ENCODE data around the gene C4orf51. TPM values are rescaled to one million over a fixed set of nuclear protein-coding genes. Genes with fewer than 3 reads are reported as not detected.

Gene C4orf51
- total RNA-seq, 1 experiment from 2014 or later: not detected

- H3K9ac ChIP-seq (ENCODE audit: low read length): no peak overlapping the region
- peaks cover 16% of the 10 kb centered on the region; the same call in 1 of the 2 replicates for H3K36me3 ChIP-seq (ENCODE audit: low read depth, low read length)
- H3K9me3 ChIP-seq (ENCODE audit: low read length): no peaks in the 10 kb centered on the region
- ChIA-PET POLR2A (ENCODE audit: unreplicated experiment) (no interaction called here), CTCF (no interaction called here)
- H3K27ac ChIP-seq (ENCODE audit: low read length): no peak overlapping the region
- TF ChIP-seq, protein P1, sequence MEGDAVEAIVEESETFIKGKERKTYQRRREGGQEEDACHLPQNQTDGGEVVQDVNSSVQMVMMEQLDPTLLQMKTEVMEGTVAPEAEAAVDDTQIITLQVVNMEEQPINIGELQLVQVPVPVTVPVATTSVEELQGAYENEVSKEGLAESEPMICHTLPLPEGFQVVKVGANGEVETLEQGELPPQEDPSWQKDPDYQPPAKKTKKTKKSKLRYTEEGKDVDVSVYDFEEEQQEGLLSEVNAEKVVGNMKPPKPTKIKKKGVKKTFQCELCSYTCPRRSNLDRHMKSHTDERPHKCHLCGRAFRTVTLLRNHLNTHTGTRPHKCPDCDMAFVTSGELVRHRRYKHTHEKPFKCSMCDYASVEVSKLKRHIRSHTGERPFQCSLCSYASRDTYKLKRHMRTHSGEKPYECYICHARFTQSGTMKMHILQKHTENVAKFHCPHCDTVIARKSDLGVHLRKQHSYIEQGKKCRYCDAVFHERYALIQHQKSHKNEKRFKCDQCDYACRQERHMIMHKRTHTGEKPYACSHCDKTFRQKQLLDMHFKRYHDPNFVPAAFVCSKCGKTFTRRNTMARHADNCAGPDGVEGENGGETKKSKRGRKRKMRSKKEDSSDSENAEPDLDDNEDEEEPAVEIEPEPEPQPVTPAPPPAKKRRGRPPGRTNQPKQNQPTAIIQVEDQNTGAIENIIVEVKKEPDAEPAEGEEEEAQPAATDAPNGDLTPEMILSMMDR (conservative IDR thresholded peaks at IDR 0.05; ENCODE audit: low read depth, low read length): no peak
- TF ChIP-seq EZH2phosphoT487 (IDR thresholded peaks at IDR 0.05; ENCODE audit: borderline replicate concordance, low read length) (no peak), EZH2 (IDR thresholded peaks at IDR 0.05; ENCODE audit: low read length, unreplicated experiment) (no peak)
- no peaks in the 10 kb centered on the region for H4K20me1 ChIP-seq (ENCODE audit: low read length)
- H3K9me2 ChIP-seq (replicated peaks; ENCODE audit: low read length): no peaks in the 10 kb centered on the region
- no peak overlapping the region for H3K4me3 ChIP-seq (ENCODE audit: low read length)
- H3K4me1 ChIP-seq (ENCODE audit: insufficient read depth, low read length): peaks cover 25% of the 10 kb centered on the region
- H3F3A ChIP-seq (ENCODE audit: low read length, unreplicated experiment): no peaks in the 10 kb centered on the region
- BruUV-seq (replicated peaks): no TSS peak
- no peaks in the 10 kb centered on the region for H3K27me3 ChIP-seq (ENCODE audit: low read length)
- H2AFZ ChIP-seq (ENCODE audit: low read length): no peak overlapping the region
- DNase-seq: no peak
- intact Hi-C loops (cut with micrococcal nuclease): no loop called here
- ATAC-seq: no peak
- H3K4me2 ChIP-seq (ENCODE audit: low read length): no peak overlapping the region
- H3K79me2 ChIP-seq (ENCODE audit: low read length): no peaks in the 10 kb centered on the region
These were observed 99.4 kb downstream of the C4orf51 start for GRCh38 chr4:145779319-145779801.

GRCh38 chr4:145781351-145781750, 101.4 kb downstream of the C4orf51 start:
- Histone ChIP-seq H4K20me1 (ENCODE audit: low read length) (no peaks in the 10 kb centered on the region), H3F3A (ENCODE audit: low read length, unreplicated experiment) (no peaks in the 10 kb centered on the region), H2AFZ (ENCODE audit: low read length) (no peak overlapping the region), H3K9me2 (replicated peaks; ENCODE audit: low read length) (no peaks in the 10 kb centered on the region), H3K36me3 (ENCODE audit: low read depth, low read length) (peaks cover 10% of the 10 kb centered on the region; the same call in 1 of the 2 replicates), H3K4me2 (ENCODE audit: low read length) (no peak overlapping the region), H3K79me2 (ENCODE audit: low read length) (no peaks in the 10 kb centered on the region), H3K27me3 (ENCODE audit: low read length) (no peaks in the 10 kb centered on the region), H3K4me3 (ENCODE audit: low read length) (no peak overlapping the region), H3K9me3 (ENCODE audit: low read length) (no peaks in the 10 kb centered on the region), H3K9ac (ENCODE audit: low read length) (no peak overlapping the region), H3K4me1 (ENCODE audit: insufficient read depth, low read length) (peaks cover 37% of the 10 kb centered on the region), H3K27ac (ENCODE audit: low read length) (no peak overlapping the region)
- intact Hi-C loops (cut with micrococcal nuclease): loop anchor here (5.0 kb wide), 1 partner anchor 156 kb away; the partner anchor contains the start of gene ZNF827
- CTCF ChIA-PET: no interaction called here
- TF ChIP-seq EZH2 (IDR thresholded peaks at IDR 0.05; ENCODE audit: low read length, unreplicated experiment): no peak
- TF ChIP-seq EZH2phosphoT487 (IDR thresholded peaks at IDR 0.05; ENCODE audit: borderline replicate concordance, low read length): no peak
- DNase-seq (peak; percentile 27), ATAC-seq (no peak)
- POLR2A ChIA-PET (ENCODE audit: unreplicated experiment): no interaction called here
- BruUV-seq (replicated peaks): no TSS peak

Other genes starting within 250 kb of the C4orf51 start
- gene SMAD1, start 198.3 kb upstream of the C4orf51 start, total RNA-seq (2014; rRNA removed): 13.3 and 14.8 TPM in 2 replicates
- 2.6 and 5.3 TPM in 2 replicates for gene MMAA, start 60.8 kb upstream of the C4orf51 start, total RNA-seq (2014; rRNA removed)